GM19438 (cell line): Measurements from ENCODE around the gene ANTXR1.

Experiments used
- ATAC-seq: cut with Tn5 transposase; IDR thresholded peaks from one replicate; pipeline ENCODE4 v1.9.1; 2021; ENCODE audit warnings: low read depth; ENCODE audit not compliant: unreplicated experiment

Gene ANTXR1

DNA sequence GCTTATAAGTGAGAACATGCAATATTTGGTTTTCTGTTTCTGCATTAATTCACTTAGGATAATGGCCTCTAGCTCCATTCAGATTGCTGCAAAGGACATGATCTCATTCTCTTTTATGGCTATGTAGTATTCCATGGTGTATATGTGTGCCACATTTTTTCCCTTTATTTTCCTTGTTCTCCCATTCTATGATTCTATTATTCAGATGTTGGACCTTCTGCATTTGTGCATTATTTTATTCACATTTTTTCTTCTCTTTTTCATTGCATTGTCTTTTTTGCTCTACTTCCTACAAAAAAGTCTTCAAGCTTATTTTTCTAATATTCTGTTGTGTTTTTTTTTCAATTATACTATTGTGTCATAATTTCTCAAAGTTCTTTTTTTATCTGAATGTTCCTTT lies 11.1 kb upstream of the ANTXR1 start:
- ATAC-seq, result no peak

GRCh38 chr2:69003731-69004130 lies 9.2 kb upstream of the ANTXR1 start:
- ATAC-seq, result no peak

DNA sequence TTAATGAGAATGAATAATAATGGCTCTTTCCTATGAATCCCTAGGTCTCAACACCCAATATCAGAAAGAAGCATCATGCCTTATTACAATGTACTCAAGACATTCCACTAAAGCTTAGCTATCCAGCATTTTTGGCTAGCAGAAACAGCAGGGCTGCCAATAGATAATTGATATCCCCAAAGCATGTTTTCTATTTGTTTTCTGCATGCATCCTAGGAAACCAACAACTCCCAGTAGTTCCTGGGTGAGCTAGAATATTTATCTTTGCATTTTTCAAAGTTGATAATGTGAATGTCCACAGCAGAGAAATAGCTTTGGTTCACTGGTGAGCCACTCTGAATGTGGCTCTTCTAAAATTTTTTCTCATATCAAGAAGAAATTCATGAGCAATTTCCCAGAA lies 5.8 kb upstream of the ANTXR1 start:
- no peak for ATAC-seq

DNA sequence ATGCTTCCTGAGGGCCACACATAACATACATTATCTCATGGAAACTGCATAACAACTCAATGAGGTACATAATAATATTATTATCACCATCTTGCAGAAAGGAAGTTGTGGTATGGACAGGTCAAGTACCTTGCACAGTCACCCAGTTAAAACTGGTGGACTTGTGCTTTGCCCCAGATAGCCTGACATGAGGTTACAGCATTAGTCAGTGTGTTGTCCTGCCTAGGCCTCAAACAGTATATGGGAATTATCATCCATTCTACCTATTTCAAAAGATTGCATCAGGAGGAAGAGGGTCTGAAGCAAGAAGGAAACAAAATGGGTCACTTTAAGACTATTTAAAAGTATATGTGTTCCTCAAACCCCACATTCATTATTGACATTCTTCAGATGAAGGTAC lies 5.4 kb upstream of the ANTXR1 start:
- ATAC-seq, result no peak

DNA sequence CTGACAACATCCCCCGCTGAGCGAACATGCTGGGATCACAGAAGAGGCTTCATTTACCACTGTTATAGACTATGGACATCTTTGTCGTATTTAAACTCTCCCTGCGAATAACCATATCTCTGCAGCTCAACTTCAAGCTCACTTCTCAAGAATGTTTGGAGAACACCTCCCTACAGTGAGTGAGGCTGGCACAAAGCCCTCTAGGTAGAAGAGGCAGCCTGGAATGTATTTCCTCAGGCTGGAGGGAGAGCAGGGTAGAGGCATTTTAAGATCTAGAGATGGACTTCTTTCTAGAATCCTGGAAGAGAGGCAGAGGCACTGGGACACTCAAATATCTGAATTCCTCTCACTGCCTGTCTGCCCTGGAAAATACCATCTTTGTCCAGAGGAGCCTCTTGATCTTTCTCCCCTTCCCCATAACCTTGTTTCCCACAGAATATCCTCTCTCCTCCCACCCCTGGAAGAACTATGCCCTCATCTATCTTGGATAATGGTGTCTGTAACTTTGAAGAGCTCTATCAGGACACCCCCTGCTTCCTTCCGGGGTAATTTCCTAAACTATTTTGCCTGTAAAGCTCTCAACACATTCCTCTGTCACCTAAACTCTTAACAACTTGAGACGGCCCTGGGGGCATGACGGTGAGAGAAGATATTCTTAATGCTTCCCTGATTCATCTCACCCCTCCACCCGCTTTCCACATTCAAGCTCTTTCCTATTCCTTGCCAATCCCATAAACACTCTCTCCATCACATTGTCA lies 2.4 kb upstream of the ANTXR1 start:
- ATAC-seq, result no peak

DNA sequence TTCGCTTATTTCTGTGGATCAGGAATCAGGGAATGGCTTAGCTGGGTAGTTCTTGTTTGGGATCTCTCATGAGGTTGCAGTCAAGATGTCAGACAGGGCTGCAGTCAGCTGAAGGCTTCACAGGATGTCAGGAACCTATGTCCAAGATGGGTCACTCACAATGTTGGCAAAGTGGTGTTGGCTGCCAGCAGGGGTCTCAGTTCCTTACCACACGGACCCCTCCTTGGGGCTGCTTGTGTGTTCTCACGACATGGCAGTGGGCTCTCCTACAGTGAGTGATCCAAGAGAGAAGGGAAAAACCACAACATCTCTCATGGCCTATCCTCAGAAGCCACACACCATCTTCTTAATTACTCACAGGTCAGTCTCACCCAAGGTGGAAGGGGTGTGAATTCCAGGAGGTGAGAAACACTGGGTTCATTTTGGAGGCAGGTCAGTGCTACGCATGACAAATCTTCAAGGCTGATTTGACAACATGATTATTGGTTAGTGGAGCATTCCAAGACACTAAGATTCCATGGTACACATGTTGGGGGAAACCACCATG lies 1.3 kb upstream of the ANTXR1 start:
- ATAC-seq, result no peak

DNA sequence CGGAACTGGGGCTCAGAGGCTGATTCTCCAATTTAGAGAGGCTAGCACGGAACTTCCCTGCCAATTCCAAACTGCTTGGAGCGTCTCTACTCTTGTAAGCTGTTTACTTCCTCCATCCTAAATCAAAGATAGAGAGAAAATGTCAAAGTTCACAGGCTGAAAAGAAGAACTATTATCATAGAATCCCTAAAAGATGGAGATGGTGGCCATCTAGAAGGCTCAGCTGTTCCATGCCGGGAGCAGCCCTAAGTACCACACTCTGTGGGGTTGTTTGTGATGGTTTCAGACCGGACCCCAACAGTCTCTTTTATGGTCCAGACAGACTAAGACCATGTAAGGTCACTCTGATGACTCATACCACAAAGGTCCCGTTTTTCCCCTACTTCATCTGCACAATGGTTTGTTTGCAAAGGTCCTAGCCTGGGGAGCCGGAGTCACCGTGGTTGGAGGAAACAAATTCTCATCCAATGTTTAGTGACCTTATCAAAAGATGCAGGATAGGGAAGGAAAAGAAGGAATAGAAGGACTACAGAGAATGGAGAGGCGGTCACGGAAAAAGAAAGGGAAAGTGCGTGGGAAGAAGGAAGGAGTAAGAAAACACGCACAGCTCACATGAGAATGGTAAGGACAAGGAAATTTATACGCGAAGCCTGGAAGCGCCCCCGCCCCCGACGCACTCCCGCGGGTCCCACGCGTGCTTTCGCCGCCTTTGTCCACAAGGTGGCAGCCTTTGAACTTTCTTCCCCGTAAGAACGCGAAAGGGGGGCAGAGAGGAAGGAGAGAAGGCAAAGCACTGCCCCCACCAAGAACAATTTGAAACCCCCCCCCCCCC lies 453 bp upstream of the ANTXR1 start:
- ATAC-seq, result no peak

DNA sequence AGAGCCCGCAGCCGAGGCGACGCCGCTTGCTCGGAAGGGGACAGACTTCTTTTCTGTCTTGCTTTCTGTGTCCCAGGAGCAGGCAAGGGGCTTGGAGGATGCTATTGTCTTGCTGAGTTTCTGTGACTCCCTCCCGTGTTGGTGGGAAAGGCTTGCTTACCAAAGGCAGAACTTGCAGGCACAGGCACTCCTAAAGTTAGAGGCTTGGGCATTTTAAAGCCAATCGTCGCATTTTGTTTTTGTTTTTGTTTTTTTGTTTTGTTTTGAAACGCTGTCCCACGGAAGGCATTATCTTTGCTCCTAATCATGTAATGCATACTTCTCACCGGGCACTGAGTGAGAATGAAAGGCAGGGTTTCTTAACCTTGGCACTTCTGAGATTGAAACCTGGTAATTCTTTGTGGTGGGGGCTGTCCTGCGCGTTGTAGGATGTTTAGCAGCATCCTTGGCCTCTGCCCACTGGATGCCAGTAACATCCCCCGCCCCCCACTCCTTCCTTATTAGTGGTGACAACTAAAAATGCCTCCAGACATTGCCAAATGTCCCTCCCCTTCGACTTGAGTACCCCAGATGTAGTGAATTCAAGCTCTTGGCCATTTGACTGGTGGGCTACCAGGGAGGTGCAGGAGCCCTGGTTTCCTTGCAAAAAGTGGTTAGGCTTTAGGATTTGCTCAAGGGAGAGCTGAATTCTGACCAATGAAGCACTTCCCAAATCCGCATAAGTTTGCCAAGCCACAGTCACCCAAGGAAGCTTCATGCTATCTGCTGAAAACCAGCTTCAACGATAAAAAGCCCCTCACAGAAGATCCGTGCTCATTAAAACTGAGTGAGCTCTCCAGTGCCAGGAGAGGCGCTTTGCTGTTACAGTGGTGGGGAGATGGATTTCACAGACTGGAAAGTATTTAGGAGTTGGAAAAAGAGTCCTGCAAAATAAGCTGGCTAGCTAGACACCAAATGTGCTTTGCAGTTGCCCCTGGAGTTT lies 1.2 kb downstream of the ANTXR1 start:
- no peak for ATAC-seq

DNA sequence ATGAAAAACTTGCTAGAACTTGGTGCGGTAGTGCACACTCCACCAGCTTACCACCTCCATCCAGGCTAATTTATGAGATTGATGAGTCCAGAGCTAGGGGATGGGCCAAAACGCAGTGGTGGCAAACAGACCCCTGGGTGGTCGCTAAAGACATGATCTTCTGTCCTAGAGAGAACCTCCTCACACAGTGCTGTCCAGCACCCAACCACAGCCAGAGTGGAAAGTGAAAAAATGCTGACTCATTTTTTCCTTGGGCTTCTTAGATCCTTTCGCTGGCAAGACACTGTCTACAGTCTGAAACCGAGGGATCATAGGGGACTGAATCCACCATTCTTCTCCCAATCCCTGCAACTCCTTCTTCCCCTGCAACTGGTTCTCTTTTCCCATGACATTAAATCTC lies 4.1 kb downstream of the ANTXR1 start:
- ATAC-seq, result no peak

GRCh38 chr2:69017835-69018234 lies 4.9 kb downstream of the ANTXR1 start:
- ATAC-seq, result no peak

DNA sequence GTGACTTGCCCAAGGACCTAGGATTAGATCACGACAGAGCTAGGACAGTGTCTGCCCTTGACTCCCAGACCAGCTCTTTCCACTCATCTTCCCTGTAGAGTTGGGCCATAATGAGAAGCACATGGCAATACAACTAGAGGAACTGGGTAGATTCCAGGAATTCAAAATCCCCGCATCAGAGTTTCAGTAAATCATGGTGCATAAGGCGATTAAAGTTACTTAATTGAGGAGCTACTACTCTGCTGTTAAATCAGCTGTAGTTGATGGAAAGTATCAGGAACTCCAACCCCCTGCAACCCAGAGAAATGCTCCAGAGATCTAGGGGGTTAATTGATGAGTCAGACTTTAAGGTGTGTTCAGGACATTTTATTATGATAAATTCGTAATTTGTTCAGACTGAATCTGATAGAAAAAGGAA lies 5.7 kb downstream of the ANTXR1 start:
- ATAC-seq, result no peak

- no peak for ATAC-seq
Observed at GRCh38 chr2:69020496-69021426, 7.8 kb downstream of the ANTXR1 start.

DNA sequence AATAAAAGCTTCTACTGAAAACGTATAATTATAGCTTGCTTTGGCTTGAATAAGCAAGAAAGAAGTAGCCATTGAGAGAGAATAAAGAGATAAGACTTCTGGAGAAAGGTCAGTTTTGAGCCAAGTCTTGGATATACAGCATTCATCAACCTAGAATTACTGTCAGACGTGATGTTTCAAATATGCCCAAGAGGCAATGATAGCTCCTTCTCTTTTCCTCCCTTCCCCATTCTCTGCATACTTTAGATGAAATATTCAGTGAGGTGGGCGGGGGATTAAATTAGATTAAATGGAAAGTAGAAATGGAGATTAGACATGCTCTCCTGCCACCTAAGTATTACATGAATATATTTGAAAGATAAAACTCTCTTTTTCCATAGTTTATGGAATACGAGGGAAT lies 8.7 kb downstream of the ANTXR1 start:
- no peak for ATAC-seq

GRCh38 chr2:69022548-69022947 lies 9.6 kb downstream of the ANTXR1 start:
- ATAC-seq, result no peak

DNA sequence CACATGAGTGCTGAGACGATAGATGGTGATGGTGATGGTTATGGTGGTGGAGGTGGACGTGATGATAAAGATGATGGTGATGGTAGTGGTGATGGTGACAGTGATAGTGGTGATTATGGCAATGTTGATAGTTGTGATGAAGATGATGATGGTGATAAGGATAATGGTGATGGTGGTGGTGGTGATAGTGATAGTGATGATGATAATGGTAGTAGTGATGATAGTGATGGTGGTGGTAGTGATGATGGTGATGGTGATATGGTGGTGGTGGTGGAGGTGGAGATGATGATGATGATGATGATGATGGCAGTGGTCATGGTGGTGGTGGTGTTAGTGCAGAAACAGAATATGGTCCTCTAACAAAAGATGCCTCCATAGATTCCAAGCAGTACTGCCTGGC lies 10.3 kb downstream of the ANTXR1 start:
- no peak for ATAC-seq

DNA sequence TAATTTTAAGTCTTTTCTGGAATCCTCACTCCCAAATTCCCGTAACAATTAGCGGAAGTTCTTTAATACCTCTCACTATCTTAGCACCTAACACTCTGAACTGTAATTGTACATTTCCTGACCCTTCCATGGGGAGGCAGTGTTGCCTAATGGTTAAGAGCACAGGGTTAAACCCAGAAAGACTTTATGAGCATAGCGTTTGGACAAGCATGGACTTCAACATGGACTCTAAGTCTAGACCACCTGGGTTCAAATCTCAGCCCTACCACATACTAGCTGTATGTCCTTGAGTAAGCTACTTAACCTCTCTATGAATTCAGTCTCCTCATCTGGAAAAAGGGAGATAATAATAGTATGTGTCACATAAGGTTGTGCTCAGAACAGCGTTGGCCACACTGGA lies 13.0 kb downstream of the ANTXR1 start:
- no peak for ATAC-seq

- ATAC-seq, result no peak
Observed at GRCh38 chr2:69026691-69027459, 13.9 kb downstream of the ANTXR1 start.

- no peak for ATAC-seq
Observed at GRCh38 chr2:69030800-69031428, 17.9 kb downstream of the ANTXR1 start.
